ENCODE data around the gene MEIS2.

Gene MEIS2

DNA sequence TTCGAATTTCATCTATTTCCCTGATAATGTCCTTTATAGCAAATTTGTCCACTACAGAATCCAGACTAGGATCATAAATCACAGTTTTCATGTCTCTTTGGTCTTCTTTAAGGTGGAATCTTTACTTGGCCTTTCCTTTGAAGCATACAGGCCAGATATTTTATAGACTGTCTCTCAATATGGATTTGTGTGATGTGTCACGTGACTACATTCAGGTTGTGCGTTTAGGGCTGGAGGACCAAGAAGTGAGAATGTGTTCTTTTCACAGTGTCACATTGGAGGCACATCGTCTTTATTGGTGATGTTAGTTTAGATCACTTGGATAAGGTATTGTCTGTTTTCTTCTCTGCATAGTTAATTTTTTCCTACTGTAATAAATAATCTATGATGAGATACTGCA is 232.9 kb downstream of the MEIS2 start:
- H3K4me3 ChIP-seq (ENCODE audit: low read depth, low read length) = no peak overlapping the region
- TF ChIP-seq, protein P1, sequence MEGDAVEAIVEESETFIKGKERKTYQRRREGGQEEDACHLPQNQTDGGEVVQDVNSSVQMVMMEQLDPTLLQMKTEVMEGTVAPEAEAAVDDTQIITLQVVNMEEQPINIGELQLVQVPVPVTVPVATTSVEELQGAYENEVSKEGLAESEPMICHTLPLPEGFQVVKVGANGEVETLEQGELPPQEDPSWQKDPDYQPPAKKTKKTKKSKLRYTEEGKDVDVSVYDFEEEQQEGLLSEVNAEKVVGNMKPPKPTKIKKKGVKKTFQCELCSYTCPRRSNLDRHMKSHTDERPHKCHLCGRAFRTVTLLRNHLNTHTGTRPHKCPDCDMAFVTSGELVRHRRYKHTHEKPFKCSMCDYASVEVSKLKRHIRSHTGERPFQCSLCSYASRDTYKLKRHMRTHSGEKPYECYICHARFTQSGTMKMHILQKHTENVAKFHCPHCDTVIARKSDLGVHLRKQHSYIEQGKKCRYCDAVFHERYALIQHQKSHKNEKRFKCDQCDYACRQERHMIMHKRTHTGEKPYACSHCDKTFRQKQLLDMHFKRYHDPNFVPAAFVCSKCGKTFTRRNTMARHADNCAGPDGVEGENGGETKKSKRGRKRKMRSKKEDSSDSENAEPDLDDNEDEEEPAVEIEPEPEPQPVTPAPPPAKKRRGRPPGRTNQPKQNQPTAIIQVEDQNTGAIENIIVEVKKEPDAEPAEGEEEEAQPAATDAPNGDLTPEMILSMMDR (IDR thresholded peaks at IDR 0.05; ENCODE audit: low read depth, low read length, missing control alignments) = no peak
- no peak for DNase-seq (ENCODE audit: low read depth)

DNA sequence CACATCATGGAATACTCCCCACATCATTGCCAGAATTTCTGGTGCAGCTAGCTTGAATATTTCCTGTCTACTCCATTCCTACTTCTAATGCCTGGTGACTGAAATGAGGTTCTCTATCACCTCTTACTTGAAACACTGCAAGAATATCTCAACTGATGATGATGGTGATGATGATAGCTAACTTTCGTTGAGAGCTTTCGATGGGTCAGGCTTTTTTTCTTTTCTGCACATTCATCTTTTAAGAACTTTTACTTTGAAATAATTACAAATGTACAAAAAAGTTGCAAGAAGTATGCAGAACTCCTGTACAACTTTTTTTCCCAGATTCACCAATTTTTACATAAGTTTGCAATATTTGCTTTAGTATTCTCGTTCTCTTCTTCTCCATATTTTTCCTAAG is 233.5 kb downstream of the MEIS2 start:
- no peak for DNase-seq (ENCODE audit: low read depth)
- no peak overlapping the region for H3K4me3 ChIP-seq (ENCODE audit: low read depth, low read length)
- TF ChIP-seq, protein P1 (IDR thresholded peaks at IDR 0.05; ENCODE audit: low read depth, low read length, missing control alignments) = no peak

DNA sequence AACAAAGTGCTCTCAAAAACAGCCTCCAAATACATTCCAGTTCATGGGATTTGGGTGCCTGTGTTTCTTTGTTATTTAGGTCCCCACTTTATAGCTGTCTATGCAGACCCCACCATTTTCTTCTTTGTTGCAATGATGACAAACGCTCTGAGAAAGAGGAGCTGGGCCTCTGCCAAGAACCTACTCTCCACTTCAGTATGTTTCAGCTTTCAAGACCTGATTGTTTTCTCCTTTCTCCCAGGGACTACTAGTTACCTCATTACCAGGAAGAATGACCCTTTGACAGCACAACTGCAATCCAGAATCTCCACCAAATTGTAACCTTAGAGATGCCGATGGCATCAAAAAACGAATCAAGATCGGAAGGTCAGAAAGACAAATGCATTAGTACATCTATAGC is 236.8 kb downstream of the MEIS2 start:
- TF ChIP-seq, protein P1 (IDR thresholded peaks at IDR 0.05; ENCODE audit: low read depth, low read length, missing control alignments) = no peak

DNA sequence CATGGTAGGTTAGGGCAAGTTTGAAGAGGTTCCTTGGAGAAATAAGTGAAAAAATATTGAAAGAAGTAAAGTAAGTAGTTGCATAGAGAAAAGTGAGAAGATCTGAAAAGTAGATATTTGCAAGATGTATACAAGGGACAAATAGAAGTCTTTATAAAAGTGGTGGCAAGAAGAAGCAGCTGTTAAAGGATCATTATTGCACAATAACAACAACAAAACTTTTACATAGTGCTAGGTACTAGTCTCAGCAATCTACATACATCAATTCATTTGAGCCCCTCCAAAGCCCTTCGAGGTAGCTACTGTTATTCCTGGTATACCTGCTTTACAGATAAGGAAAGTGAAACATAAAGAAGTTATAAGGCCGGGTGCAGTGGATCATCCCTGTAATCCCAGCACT is 239.6 kb downstream of the MEIS2 start:
- no peak overlapping the region for H3K4me3 ChIP-seq (ENCODE audit: low read depth, low read length)
- DNase-seq (ENCODE audit: low read depth) = no peak
- TF ChIP-seq, protein P1 (IDR thresholded peaks at IDR 0.05; ENCODE audit: low read depth, low read length, missing control alignments) = no peak

More for the DNA sequence above, 236.8 kb downstream of the MEIS2 start:
- no peak for DNase-seq (ENCODE audit: low read depth)
- no peak overlapping the region for H3K4me3 ChIP-seq (ENCODE audit: low read depth, low read length)

DNA sequence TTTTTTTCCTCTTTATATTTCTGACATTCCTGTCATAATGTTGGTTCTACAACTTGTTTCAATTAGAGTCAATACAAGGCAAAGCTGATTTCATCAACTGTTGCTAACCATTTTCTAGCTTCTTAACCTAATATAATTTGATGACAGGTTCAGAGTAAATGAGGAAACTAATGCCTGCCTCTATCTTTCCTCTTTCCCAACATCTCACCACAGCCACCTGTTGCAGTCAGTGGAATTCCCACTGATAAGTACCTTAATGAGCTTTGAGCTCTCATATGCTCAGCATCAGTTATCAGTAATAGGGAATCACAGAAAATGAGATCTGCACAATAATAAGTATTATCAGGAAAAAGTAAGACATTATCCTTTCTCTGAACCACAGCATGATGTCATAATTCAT is 241.9 kb downstream of the MEIS2 start:
- no peak for DNase-seq (ENCODE audit: low read depth)
- TF ChIP-seq, protein P1 (IDR thresholded peaks at IDR 0.05; ENCODE audit: low read depth, low read length, missing control alignments) = no peak
- no peak overlapping the region for H3K4me3 ChIP-seq (ENCODE audit: low read depth, low read length)

DNA sequence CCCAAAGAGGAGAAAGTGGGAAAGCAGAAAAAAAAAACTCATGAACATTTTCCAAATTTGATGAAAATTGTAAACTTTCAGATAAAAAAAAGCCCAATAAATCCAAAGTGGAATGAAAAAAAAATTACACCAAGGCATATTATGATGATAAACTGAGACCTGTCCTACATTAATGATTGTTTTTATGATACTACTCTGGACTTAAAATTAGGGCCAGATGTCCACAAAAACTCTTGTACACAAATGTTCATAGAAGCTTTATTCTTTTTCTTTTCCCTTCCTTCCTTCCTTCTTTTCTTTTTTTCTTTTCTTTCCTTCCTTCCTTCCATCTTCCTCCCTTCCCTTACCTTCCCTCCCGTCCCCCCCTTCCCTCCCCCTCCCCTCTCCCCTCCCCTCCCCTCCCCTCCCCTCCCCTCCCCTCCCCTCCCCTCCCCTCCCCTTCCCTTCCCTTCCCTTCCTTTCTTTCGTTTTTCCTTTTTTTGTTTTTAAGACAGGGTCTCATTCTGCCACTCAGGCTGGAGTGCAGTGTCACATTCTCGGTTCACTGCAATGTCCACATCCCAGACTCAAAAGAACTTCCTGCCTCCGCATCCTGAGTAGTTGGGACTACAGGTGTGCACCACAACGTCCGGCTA is 243.9 kb downstream of the MEIS2 start:
- DNase-seq (ENCODE audit: low read depth) = no peak
- H3K4me3 ChIP-seq (ENCODE audit: low read depth, low read length) = no peak overlapping the region
- TF ChIP-seq, protein P1 (IDR thresholded peaks at IDR 0.05; ENCODE audit: low read depth, low read length, missing control alignments) = no peak

DNA sequence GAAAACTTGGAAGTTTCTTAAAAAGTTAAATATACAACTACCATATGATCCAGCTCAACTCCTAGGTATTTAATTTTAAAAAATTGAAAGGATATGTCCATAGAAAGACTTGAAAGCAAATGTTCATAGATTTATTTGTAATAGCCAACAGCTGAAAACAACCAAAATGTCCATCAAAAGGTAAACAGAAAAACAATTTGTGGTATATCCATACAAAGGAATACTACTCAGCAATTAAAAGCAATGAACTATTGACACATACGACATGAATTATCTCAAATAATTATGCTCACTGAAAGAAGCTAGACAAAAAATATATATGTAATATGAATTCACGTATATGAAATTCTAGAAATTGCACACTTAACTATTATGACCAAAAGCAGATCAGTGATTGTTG is 249.5 kb downstream of the MEIS2 start:
- DNase-seq (ENCODE audit: low read depth) = no peak
- H3K4me3 ChIP-seq (ENCODE audit: low read depth, low read length) = no peak overlapping the region
- TF ChIP-seq, protein P1 (IDR thresholded peaks at IDR 0.05; ENCODE audit: low read depth, low read length, missing control alignments) = no peak
